Posterior vena cava (tissue), 2 donors: ENCODE results near the gene GPR75. TPM values are rescaled to one million over a fixed set of nuclear protein-coding genes. Genes with fewer than 3 reads are reported as not detected.

Experiments used
- DNase-seq: peaks from one replicate; pipeline ENCODE4 v3.0.0-alpha.2; 2020; ENCODE audit warnings: low spot score
- intact Hi-C, 2 donors: fragments of 100-400 bp; cut with DNase I; formaldehyde crosslinking; loops; one replicate each; pipeline versions ENCODE4 v1.14.1 to v1.14.2; 2022 to 2023
- long read RNA-seq, 2 donors: library from polyadenylated mRNA; unstranded; transcript quantifications; one replicate each; pipeline ENCODE4 v2.0.0, GENCODE V29; 2020 to 2021
- total RNA-seq, 2 donors: library from RNA; stranded (reverse); fragmentation: NEBNext Ultra II Directional; extraction: Animal tissue kit (Norgen Biotek cat#: 25700); gene quantifications; one replicate each; pipeline ENCODE4 v1.2.1, GENCODE V29; 2021
- donor health status: DM: yes; HTN: yes; CAD: no.
- donor health status: DM: yes; HTN: yes; CAD: no.

Gene GPR75
- 1 to 10 TPM; 1.7 to 2.1 TPM for total RNA-seq
- long read RNA-seq, donor 1: 0 reads
- long read RNA-seq, donor 2: 0 reads

DNA sequence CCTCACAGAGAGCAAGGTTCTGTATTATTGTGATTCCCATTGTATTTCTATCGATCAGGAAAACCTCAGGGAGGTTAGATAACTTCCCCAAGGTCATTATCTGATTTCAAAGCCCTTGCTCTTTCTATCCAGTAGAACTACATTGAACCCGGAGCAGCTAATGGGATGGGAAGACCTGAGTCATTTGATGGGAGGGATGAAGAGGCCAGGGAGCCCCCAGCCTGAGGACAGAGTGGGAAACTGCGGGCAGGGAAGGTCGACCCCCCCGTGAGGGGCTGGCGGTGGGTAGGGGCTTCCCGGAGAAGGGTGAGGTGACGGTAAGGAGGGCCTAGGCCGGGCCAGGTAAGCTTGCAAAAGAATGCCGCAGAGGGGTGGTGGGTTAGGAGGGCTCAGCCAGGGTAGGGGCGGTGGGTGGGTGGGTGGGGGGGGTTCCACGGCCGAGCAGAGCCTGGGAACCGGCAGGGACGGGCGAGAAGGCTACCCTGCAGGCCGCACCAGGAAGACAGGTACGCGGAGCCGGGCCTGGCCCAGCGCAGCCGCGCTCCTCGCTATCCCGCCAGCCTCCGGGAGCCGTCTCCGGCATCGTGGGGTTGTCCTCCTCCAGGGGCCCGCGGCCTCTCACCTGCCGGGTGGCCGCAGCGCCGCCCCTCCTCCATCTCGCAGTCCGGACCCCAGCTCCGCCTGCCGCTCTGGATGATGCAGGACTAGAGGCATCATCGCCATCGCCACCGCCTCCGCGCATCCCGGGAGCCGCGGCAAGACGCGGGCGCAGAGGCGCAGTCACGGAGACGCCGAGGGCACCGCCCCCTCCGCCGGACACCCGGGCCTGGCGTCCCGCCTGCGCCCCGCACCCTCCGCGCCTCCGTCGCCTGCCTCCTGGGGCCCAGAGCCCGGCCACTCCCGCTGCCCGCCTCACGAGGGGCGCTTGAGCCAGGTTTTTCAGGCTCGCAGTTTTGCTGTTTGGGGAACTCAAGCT lies at the start of gene GPR75:
GPR75 (minus strand) TSS at position 762 of the 976 bp plus-strand sequence. CDS start 5,211 bp downstream, outside the sequence.
- intact Hi-C loops: no loop called here
- DNase-seq: no peak

DNA sequence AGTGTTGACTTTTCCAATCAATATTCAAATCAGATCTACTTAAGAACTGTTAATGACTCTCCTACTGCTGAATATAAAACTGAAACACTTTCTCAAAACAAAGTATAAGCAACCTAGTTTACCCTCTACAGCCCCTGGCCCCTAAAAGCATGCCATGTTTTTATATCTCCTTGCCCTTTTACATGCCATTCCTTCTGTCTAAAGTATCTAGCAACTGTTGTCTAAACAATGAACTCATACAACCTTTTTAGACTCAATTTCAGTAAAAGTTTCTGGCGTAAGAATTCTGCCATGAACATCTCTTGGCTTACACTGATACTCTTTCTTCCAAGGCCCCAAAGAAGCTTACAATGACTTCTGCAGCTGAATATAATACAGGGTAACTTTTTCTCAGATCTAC lies 47.8 kb upstream of the GPR75 start:
- DNase-seq: no peak
- intact Hi-C loops: no loop called here

DNA sequence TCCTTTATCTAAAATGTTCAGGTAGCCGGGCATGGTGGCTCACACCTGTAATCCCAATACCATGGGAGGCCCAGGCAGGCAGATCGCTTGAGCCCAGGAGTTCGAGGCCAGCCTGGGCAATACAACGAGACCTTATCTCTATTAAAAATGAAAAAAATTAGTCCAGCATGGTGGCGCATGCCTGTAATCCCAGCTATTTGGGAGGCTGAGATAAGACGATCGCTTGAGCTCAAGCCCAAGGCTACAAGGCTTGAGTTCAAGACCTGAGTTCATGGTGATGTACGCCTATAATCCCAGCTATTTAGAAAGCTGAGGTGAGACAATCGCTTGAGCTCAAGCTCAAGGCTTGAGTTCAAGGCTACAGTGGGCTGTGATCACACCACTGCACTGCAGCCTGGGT lies 45.6 kb upstream of the GPR75 start:
- no peak for DNase-seq
- intact Hi-C loops: no loop called here

DNA sequence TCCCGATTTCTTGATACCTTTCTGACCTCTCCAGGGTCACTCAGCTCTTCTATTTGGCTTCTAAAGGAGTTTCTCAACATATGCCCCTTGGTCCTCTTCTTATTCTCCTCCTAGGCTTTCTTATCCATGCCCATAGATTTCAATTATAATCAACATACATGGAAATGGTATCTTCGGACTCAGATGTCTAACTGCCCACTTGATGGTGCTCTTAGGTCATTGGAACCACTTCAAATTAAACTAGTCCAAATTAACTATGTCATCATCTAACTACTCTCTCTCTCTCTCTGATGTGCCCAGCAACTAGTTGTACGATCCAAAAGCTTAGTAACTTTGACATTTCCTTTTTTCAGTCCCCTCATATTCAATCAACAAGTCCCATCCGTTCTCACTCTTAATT lies 43.2 kb upstream of the GPR75 start:
- intact Hi-C loops: no loop called here
- DNase-seq: no peak

DNA sequence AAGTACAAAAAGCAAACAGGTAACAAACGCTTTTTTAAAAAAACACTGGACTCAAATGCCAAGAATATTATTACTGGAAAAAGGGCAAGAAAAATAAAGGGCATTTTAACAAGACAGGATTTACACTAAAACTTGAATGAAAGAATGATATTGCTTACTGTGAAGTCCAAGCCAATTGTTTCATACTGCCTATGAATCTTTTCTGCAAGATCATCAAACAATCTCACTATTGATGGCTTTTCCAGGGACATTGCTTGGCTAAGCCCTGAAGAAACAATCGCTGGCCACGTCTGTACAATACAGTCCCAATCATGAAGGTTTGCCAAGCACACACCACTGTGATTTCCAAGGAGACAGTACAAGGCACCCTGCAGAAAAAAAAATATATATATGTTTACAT lies 41.4 kb upstream of the GPR75 start:
- DNase-seq: no peak
- intact Hi-C loops: no loop called here

DNA sequence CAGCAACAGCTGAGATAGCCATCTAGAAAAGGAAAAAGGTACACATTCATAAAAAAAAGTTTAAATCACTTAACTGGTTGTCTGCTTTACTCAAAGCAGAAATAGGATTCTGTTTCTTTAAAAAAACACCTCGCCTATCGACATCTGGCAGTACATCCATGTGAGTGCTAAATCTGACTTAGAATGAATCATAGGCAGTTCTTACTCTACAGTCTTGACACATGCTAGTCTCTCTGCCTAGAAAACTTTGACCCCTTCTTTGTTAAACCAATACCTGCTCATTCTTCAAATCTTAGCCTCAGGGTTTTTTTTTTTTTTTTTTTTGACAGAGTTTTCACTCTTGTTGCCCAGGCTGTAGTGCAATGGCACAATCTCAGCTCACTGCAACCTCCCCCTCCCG lies 37.1 kb upstream of the GPR75 start:
- intact Hi-C loops: no loop called here
- DNase-seq: no peak

DNA sequence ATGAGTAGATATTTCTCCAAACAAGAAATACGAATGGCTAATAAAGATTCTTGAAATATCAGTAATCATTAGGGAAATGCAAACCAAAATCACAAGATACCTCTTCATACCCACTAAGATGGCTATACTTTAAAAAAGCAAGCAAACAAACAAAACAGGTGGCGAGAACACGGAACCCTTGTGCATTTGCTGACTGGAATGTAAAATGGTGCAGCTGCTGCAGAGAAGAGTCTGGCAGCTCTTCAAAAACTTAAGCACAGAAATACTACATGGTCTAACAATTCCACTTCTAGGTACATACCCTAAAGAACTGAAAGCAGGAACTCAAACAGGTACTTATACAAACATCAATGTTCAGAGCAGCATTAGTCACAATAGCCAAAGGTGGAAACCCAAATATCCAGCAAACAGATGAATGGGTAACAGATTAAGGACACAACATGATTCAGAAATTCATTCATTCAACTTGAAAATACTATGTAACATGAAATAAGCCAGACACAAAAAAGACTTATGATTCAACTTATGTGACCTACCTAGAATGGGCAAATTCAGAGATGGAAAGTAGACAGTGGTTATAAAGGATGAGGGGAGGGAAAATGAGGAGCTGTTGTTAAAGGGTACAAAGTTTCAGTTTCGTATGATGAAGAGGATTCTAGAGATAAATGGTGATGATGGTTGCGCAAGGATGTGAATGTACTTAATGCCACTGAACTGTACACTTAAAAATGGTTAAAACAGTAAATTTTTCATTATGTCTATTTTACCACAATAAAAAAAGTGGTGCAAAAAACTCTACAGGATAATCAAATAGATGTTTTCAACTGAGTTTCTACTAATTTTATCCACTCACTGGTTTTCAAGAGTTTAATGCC lies 26.9 kb upstream of the GPR75 start:
- intact Hi-C loops: no loop called here
- DNase-seq: no peak

DNA sequence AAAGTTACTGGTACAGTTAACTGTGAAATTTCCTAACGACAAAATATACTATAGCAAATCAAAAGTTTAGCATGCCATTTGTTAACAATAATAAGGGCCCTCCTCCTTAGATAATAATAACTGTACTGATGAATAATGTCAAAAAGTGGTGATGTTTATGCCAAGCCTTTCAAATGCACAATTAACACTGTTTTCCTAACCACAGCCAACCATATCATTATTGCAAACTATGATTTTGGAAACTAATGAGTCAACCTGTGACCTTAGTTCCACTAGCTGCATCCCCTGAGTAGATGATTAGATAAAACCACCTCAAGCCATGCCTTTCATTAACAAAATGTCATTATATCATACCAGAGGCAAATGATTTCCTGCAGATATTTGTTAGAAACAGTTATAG lies 25.1 kb upstream of the GPR75 start:
- DNase-seq: no peak

DNA sequence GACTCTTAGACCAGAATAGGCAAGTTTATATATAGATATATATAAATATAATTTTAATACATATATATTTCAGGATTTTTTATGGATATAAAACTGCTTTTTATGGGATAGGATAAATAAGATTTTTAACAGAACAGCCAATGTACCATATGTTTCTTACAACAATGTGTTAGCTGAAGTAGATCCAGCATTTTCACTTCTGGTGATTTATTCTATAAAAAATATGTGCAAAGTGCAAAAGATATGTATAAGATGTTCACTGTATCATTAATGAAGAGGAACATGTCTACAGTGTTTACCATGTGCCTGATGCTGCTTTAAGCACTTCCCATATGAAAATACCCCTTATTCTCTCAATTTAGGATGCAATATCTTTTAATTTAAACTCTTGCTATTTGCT lies 22.2 kb upstream of the GPR75 start:
- intact Hi-C loops: loop anchor here in 1 of 2 donors (2.0 kb wide), 1 partner anchor 71 kb away; no protein-coding TSS in a partner anchor
- no peak for DNase-seq

More for the DNA sequence above, 25.1 kb upstream of the GPR75 start:
- intact Hi-C loops: no loop called here

DNA sequence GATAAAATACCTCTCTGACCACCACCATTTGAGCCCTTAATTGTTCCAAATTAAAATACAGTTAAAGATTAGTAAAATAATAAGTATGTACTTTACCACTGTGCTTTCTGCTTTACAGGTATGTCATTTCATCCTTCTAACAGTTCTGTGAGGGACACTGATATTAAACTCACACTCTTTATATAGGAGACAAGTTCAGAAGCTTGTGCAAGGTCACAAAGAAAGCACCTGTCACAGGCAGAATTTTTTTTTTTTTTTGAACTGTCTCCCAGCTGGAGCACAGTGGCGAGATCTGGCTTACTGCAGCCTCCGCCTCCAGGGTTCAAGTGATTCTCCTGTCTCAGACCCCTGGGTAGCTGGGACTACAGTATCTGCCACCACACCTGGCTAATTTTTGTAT lies 21.6 kb upstream of the GPR75 start:
- DNase-seq: no peak
- intact Hi-C loops: loop anchor here in 1 of 2 donors (2.0 kb wide), 1 partner anchor 71 kb away; no protein-coding TSS in a partner anchor

DNA sequence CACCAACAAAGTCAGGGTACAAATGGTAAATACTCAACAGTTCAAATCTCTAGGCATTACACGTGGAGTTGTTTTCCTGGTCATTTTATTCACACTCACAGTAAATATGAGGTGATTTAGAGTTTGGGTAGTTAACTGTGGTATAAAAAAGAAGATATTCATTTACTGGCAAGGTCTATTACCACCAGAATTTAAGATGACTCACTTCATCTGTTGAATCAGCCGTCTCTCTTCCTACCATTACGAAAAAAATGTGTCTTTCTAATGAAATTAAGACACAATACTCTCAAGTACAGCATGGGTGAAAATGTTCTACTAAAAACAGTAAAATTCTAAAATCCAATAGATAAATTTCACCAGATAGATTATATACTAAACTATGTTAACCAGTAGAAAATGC lies 21.0 kb upstream of the GPR75 start:
- no peak for DNase-seq
- intact Hi-C loops: loop anchor here in 1 of 2 donors (2.0 kb wide), 1 partner anchor 70 kb away; no protein-coding TSS in a partner anchor

DNA sequence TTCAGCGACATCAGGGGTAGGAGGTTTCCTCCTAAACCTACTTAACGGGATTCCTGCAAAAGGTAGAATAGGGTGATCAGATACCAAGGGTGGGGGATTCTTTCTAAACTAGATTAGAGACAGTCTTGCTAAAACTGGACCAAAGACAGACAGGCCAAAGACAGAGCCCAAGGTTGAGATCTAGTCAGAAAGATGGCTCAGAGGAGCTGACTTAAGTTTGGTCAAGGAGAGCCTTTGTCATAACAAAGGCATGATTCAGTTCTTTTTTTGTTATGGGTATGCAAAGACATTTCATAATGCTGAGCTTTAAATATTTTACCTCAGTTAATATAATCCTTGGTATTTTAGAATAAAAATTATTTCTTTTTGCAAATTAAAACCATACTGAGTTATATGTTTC lies 17.8 kb upstream of the GPR75 start:
- intact Hi-C loops: no loop called here

DNA sequence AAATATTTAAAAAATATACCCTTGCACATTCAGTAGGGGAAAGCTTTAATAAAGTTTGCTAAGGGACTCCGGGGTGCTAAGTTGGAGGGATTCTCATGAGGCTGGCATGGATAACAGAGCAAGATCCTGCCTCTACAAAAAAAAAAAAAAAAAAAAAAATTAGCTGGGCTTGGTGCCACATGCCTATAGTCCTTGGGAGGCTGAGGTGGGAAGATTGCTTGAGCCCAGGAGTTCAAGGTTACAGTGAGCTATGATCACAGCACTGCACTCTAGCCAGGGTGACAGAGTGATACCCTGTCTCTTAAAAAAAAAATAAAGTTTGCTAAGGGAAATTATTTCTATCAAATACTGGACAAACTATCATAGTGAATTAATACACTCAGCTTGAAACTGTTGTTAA lies 17.3 kb upstream of the GPR75 start:
- intact Hi-C loops: no loop called here
- DNase-seq: no peak

More for the DNA sequence above, 17.8 kb upstream of the GPR75 start:
- DNase-seq: no peak

DNA sequence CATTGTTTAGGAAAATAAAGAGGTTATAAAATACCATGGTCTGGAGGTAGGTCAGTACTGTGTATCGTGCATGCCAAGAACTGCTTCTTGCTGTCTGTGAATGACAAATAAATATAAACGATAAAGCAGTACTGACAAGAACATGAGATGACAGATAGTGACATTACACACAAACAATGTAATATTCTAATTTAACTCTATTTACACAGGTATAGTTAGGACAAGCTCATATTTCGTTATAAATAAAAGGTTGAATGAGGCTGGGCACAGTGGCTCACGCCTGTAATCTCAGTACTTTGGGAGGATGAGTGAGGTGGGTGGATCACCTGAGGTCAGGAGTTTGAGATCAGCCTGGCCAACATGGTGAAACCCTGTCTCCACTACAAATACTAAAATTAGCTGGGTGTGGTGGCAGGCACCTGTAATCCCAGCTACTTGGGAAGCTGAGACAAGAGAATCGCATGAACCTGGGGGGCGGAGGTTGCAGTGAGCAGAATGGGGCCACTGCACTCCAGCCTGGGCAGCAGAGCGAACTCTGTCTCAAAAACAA lies 14.7 kb upstream of the GPR75 start:
- intact Hi-C loops: no loop called here
- DNase-seq: no peak

DNA sequence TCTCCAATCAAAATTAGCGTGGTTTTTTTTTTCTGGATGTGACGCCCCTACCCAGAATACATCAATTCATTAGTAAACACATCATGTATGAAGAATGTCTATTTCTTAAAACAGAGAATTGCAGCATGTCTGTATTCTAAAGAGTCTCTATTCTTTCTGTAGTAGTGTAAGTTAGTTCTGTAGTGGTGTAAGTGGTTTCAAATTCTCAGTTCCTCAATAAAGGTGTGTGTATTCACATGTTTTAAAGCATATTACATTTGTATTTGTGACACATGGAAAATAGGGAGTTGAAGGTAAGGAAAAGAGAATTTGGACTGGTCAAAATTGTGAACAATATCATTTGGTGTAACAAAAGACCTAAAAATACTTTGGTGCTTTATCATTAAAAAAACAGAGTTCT lies 8.0 kb upstream of the GPR75 start:
- intact Hi-C loops: no loop called here
- DNase-seq: no peak

DNA sequence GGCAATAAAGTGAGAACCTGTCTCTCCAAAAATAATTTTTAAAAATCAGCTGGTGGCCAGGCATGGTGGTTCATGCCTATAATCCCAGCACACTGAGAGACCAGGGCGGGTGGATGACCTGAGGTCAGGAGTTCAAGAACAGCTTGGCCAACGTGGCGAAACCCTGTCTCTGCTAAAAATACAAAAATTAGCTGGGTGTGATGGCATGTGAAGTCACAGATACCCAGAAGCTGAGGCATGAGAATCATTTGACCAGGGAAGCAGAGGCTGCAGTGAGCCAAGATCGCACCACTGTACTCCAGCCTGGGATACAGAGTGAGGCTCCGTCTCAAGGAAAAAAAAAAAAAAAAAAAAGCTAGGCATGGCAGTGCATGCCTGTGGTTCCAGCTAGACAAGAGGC lies 7.4 kb upstream of the GPR75 start:
- DNase-seq: no peak
- intact Hi-C loops: no loop called here

DNA sequence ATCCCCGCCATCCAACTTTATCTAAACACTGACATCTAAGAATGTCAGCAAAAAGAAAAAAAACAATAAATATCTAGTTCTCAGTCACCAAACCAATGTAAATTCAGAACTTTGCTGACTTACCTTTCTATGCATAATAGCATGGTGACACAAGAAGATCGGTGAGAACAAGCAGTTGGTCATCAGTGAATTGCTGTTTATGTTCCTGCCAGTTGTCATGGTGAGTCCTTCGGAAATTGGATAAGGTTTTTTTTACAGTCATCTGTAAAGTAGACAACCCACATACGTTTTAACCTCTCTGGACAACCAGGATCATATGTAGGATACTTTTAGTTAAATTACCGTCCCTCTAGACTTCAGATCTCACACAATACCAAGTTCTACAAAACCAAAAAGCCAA lies 6.2 kb upstream of the GPR75 start:
- intact Hi-C loops: no loop called here
- no peak for DNase-seq

DNA sequence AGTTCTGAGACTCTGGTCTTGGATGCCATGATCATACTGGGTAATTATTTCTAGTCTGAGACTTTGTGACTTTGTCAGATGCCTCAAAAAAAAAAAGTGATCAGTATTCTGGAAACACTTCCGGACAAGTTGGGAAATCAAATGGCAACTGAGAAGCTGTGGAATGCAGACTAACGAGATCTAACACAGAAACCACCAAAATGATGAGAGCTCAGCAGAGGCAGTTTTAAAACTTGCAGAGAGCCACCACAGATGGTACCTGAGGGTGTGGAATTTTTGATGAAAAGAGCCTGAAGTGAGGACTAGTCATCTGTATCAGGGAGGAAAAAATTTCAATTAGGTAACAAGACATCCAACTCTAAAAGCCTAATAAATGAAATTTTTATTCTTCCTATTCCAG lies 5.5 kb upstream of the GPR75 start:
- no peak for DNase-seq
- intact Hi-C loops: no loop called here

DNA sequence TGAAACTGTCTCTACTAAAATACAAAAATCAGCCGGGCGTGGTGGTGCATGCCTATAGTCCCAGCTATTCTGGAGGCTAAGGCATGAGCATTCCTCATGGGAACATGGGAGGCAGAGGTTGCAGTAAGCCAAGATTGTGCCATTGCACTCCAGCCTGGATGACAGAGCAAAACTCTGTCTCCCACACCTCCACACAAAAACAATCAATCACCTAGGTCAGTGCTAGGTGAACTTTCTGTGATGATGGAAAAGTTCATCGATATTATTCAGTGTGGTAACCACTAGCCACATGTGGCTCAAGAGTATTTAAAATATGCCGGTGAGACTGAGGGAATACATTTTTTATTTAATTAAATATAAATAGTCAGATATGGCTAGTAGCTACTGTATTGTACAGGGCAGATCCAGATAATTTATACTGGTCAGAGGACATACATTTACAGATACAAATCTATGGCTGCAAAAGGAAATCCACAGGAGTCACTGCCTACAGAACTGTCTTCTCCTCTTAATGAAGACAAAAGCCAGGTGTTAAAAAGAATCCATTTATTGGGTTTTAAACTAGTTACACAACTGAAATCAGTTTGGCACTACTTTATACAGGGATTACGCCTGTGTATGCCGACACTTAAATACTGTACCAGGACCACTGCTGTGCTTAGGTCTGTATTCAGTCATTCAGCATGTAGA lies 3.9 kb upstream of the GPR75 start:
- DNase-seq: no peak
- intact Hi-C loops: no loop called here
